H1 (cell line): ENCODE measurements around the gene RITA1. TPM values are rescaled to one million over a fixed set of nuclear protein-coding genes. Genes with fewer than 3 reads are reported as not detected.

Source experiments
- BACH1 ChIP-seq: IDR thresholded peaks from 2 replicates; pipeline ENCODE4 v1.6.1; 2012; ENCODE audit warnings: low read length, improper control_type of control experiment
- GTF2F1 ChIP-seq: IDR thresholded peaks from 2 replicates; pipeline ENCODE4 v1.6.1; 2012; ENCODE audit warnings: low read depth, low read length, improper control_type of control experiment, borderline replicate concordance
- HDAC2 ChIP-seq, 2 experiments: fragments of 300-600 bp in 1 of 2; sonication (generic) in 1 of 2; IDR thresholded peaks; 2 replicates each; pipeline ENCODE4 v1.6.1; 2011 to 2012; ENCODE audit warnings: low read depth in 2 of 2, low read length in 2 of 2, mild to moderate bottlenecking in 2 of 2, moderate library complexity in 2 of 2, borderline replicate concordance in 1 of 2, inconsistent platforms in 1 of 2
- HDAC6 ChIP-seq: IDR thresholded peaks from one replicate; pipeline ENCODE4 v1.7.1; 2012; ENCODE audit warnings: low read depth, mild to moderate bottlenecking, inconsistent platforms, low read length, moderate library complexity
- KDM1A ChIP-seq: fragments of 200-600, 300-600 bp; sonication (generic); IDR thresholded peaks from 2 replicates; pipeline ENCODE4 v1.7.1; 2016; ENCODE audit warnings: mild to moderate bottlenecking, low read length, borderline replicate concordance
- KDM4A ChIP-seq: IDR thresholded peaks from one replicate; pipeline ENCODE4 v1.7.1; 2012; ENCODE audit warnings: low read depth, mild to moderate bottlenecking, moderate library complexity, low read length, inconsistent platforms; ENCODE audit not compliant: severe bottlenecking
- RAD21 ChIP-seq, 2 experiments: IDR thresholded peaks in 1 of 2; conservative IDR thresholded peaks in 1 of 2; 2 replicates each; pipeline ENCODE4 v1.6.1; 2011; ENCODE audit warnings: low read depth in 2 of 2, low read length in 2 of 2, improper control_type of control experiment in 1 of 2, inconsistent platforms in 1 of 2, mild to moderate bottlenecking in 1 of 2, moderate library complexity in 1 of 2
- YY1 ChIP-seq: IDR thresholded peaks from 2 replicates; pipeline ENCODE4 v1.6.1; 2011; ENCODE audit warnings: low read depth, mild to moderate bottlenecking, low read length
- polyA plus RNA-seq, 7 experiments: library from polyadenylated mRNA; depleted of rRNA in 3 of 7; stranded (reverse) in 5 of 7; unstranded in 2 of 7; fragments of >200 nt in 5 of 7; fragments of 200-250 nt in 2 of 7; gene quantifications; 1 replicate in 5 of 7; 2 replicates in 1 of 7; 4 replicates in 1 of 7; pipeline versions ENCODE4 v1.2.1 to v1.2.3, GENCODE V29; 2011 to 2013; ENCODE audit warnings: missing spikeins in 2 of 7, mixed read lengths in 2 of 7
- total RNA-seq: library from RNA; stranded (reverse); fragmentation: NEBNext Ultra II Directional; extraction: Animal tissue kit (Norgen Biotek cat#: 25700); gene quantifications from 2 replicates; pipeline ENCODE4 v1.2.1, GENCODE V29; 2021
- TF ChIP-seq, protein P1 (sequence below): IDR thresholded peaks from 2 replicates; pipeline ENCODE4 v1.6.1; 2011; ENCODE audit warnings: low read length, improper control_type of control experiment

Gene RITA1
- total and polyA plus RNA-seq, 2 of the 8 experiments (the other 6 are each of a cell fraction or from before 2014, with no cell fraction given) = 24.1 to 25.8 TPM

DNA sequence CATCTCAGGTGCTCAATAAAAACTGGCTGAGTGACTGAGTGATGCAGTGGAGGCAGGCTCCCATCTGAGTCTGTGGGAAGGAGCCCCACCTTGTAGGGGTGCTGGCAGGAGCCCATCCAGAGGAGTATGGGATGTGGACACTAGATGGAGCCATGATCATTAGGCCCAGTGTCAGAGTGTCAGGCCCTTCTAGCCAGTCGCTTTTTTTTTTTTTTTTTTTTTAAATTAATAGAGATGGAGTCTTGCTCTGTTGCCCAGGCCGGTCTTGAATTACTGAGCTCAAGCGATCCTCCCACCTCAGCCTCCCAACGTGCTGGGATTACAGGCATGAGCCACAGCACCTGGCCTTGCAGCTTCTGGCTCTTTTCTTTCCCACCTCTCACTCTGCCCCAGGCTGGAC lies 11.5 kb downstream of the RITA1 start (continued):
- TF ChIP-seq YY1 = peak; percentile 24; the same call in 1 of the 2 replicates
- no peak for TF ChIP-seq GTF2F1
- peak; percentile 80 to 81 for TF ChIP-seq RAD21 (IDR thresholded peaks at IDR 0.05 in 1 of 2, conservative IDR thresholded peaks at IDR 0.05 in 1 of 2; ENCODE audit: low read depth in 2 of 2, low read length in 2 of 2)
- TF ChIP-seq HDAC6 = no peak
- TF ChIP-seq BACH1 = no peak
- TF ChIP-seq KDM4A = no peak
- TF ChIP-seq KDM1A = no peak
- TF ChIP-seq HDAC2 (IDR thresholded peaks at IDR 0.05; ENCODE audit: borderline replicate concordance in 1 of 2, low read depth in 2 of 2, low read length in 2 of 2) = no peak
- TF ChIP-seq, protein P1, sequence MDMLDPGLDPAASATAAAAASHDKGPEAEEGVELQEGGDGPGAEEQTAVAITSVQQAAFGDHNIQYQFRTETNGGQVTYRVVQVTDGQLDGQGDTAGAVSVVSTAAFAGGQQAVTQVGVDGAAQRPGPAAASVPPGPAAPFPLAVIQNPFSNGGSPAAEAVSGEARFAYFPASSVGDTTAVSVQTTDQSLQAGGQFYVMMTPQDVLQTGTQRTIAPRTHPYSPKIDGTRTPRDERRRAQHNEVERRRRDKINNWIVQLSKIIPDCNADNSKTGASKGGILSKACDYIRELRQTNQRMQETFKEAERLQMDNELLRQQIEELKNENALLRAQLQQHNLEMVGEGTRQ = no peak
